GM19455 (cell line): ENCODE data around the gene HOXA5.

Experiments used
- ATAC-seq: cut with Tn5 transposase; IDR thresholded peaks from one replicate; pipeline ENCODE4 v1.9.1; 2021; ENCODE audit not compliant: unreplicated experiment

The HOXA5 gene

DNA sequence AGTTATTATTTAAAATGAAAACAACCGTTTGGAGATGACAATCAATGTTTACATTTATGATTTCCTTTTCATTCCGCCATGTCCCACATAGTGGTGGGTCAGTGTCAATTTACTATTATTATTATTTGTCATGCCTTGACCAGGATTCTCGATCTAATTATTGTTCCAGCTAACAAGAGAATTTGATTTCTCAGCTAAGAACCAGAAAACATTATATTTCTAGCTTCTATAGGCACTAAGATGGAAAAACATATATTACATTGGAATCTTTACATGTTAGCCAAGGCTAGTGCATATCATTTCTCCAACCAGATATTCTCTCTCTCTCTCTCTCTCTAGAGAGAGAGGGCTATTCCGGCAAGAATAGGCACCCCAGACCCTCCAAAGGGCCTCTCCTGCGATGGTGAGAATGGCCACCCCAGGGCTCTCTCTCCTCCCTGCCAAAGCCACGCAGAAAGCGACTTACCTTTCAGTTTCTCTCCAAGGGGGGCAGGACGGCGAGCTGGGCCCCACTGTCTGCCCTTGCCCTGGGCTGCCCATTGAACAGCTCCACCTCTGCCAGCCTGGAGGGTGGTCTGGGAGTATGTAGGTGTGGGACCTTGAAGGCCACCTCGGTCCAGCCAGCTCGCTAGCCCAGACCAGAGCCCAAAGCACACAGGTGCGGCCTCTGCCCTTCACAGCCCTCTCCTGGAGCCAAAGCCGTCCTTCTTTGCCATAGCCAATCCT, 6.5 kb upstream of the HOXA5 start:
- ATAC-seq: no peak

DNA sequence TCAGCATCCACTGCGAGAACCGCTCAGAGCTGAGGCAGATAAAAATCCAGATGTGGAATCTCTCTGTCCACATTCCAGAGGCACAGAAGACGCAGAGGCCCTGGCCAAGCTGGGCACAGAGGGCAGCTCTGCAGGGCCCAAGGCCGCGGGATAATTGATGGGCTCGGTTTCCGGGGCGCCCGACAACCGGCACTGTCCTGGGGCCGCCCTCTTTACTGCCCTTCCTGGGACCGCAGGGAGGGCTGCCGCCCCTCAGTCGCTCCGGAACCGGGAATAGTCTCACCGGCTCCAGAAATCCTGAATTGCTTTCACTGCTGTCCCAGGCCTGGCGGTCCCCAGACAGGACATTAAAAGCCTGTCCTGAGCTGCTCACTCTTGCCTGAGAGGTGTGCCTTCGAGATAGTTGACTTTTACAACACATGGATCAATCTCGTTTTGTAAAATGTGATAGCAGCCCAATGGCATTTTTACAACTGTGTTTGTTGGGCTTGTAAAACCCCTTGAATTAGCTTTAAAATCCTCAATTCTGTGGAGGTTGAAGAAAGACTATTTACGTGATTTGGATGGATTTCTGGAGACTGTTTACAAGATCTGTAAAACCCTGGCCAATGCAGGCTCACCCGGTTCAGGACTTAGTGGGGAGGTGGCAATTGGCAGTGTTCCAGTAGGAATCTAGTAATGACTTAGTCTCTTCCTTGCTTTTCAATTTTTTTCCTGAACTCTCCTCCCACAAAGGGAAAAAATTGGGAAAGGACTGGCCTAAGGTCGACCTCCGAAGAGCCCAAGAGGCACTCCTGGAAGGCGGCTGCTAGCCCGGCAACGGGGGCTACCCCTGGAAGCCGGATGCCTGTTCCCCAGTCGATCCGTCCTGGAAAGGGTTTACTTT, 5.5 kb upstream of the HOXA5 start:
- no peak for ATAC-seq

DNA sequence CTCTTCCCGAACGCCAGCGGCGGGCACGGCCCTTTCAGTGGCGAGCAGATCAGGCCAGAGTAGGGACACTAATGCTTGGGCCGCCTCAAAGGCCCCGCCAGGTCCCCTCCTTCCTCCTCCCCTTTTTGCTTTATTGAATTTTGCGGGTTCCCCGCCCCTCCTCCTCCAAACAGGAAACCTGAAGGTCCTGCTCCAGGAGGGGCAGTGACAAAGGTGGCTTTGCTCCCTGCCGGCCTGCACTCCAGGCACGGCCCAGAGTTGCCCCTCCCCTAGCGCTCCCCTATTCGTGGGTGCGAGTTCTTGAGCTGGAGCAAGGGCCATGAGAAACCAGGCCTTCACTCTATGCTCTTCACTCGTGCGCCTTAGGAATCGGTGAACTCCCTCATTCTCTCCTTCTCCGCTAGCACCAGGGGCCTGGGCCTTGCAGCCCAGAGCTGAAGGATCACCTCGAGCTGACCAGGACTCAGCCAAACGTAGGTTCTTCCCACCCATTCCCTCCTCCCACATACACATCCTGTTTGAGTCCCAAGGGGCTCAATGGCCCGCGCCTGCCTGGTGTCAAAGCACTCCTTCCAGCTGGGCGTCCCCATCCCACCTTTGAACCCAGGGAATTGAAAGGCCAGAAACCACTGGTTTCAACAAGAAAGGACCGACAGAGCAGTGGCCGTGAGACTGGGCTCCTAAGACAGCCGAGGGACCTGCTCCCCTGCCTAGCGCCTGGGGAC, 4.7 kb upstream of the HOXA5 start:
- no peak for ATAC-seq

DNA sequence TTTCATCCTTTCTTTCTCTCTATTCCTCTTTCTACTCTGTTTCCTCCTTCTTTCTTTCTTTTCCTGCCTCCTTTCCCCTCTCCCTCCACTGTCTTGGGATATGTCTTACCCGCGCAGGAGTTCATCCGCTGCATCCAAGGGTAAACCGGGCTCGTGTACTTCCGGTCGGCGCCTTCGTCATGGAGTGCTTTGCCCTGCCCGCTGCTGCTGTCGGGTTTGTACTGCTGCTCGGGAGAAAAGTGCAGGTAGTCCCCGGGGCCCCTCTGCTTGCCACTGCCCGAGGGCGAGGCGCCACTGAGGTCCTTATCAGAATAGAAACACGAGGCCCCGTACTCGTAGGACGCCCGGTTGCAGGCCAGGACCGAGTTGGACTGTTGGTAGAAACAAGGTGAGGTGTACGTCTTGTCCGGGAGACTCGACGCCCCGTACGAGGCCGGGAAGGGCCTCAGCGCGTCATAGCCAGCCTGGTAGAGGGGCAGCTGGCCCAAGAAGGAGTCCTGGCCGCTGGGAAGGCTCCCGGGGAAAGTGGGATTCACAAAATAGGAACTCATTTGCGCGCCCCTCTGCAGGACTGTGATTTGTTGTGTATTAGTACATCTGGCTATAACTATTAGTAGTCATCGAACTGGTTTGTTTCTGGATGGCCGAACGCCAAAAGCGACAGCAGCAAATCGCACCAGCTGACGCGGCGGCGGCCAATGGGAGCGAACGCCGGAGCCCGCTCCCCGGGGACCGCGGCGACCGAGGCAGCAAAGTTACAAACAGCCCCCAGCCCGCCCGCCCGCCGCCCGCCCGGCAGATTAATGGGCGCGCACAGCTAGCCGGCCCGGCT, 3.9 kb upstream of the HOXA5 start, which contains the start of gene HOXA6:
Gene HOXA6, minus strand, starts transcription at position 576 of the 832 bp plus-strand sequence. Its CDS starts 25 bp downstream, at position 551.
- ATAC-seq: no peak

DNA sequence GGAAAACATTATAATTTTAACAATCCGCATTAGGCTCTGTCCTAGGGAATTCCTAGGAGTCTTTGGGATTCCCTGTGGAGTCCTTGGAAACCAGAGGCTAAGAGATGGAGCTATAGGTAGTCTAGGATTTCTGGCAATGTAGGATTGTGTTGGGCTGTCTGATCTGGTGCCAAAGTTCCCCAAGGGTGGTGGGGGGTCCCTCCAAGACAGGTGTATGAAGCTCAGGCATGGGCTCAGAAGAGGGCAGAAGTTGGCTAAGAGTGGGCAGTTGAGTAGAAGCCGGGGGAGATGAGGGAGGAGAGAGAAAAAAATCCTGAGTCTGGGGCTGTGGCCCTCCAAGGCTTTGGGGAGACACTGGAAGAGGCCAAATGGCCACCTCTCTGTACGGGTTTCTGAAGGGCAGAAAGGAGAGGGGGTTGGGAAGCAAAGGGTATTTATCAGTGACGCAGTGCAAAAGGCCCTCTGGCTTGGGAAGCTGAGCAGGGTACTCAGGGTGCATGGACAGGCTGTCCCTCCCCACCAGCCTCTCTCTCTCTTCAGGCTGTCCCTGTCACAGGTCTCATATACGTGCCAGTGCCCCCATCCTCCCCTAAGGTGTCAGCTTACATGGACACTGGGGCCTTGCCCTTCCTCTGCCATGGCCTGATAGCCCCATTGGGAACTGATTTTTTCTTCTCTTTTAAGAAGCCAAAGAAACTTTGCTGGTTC, 3.2 kb upstream of the HOXA5 start:
- ATAC-seq: no peak

DNA sequence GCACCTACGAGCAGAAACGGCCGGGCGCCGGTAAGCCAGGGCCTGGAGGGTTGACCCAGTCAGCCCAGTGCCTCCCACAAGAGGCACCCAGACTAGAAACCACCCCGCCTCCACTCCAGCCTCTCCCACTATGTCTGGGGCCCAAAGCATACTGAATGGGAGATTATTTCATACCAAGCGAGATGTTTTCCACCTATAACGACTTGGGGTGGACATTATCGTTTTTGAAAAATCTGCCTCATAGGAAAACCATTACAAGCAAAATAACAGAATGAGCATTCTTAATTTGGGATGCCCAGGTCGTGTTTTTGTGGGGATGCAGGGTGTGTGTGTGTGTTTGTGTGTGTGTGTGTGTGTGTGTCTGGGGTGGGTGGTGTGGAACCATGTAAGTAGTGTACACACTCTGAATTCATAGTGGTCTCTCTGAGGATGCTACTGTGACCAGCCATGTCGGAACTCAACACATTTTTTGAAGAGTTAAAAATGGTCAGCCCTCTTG, 2.5 kb upstream of the HOXA5 start:
- no peak for ATAC-seq

DNA sequence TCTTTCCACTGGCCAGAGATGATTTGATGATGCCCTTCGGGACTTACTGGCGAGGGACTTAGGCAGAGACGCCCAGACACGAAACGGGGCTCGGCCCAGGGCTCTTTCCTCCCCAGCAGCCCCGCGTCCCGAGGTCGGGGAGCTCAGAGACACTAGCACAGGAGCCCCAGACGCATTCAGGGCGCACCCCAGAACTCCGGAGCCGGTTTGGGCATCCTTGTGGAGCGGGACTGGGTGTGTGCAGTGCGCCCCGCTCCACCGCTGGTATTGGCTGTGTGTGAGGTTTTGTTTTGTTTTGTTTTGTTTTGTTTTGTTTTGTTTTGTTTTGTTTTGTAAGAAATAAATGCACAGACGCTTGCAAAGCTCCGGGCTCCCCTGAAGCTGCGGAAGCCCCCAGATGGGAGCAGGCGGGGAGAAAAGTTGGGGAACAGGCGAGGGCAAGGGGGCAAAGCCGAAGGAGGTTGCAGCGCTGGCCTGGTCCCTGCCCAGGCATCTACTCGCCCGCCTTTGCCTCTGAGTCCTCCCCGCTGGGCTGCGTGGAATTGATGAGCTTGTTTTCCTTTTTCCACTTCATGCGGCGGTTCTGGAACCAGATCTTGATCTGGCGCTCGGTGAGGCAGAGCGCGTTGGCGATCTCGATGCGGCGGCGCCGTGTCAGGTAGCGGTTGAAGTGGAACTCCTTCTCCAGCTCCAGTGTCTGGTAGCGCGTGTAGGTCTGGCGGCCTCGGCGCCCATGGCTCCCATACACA, 1.9 kb upstream of the HOXA5 start:
- no peak for ATAC-seq

DNA sequence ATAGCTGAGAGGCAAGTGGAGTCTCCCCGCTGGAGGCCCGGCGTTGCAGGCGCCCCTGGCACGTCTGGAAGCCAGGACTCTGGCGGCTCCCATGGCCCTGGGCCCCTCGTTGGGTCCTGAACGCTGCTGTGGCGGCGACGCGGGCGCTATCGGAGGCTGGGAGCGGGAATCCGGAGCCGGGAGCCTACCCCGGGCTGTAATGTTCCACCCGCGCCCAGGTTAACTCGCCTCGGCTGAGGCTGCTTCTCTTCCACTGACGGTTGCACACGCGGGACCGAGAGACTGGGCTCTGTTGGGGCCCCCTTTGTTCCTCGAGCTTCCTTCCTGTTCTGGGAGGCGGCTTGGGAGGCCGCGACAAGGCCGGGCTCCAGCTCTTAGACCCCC, 1.3 kb upstream of the HOXA5 start:
- no peak for ATAC-seq

DNA sequence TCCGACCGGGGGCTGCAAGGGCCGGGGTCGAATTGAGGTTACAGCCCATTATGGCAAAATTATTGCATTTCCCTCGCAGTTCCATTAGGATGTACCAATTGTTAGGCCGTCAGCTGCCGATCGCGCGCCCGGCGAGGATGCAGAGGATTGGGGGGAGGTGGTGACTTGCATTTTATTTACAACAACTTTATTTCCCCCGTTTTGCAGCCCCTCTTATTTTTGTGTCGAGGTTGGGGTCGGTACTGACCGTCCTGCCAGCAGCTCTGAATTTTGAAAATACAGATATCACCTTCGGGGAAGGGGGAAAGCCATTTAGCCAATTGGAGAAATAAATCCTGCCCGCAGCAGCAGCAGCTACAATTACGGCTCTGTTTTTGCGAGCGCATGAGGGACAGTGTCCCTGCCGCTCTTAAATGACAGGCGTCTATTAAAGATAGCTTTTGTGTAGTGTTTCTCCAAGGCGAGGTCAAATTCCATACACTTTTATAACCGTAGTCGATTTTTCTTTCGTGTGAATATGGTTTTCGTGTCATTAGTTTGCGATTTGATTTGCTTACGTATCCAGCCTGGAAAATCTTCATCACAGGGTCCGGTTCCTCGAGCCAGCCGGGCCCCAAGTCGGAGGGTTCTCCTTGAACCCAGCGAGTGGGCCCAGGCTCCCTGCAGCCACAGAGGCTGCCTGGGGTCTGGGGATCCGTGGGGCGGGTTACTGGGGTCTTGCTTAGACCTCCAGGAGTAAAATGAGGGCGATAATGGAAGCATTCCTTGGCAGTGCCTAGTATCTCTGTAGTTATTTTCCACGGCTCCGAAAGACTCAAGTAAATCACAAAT, 684 bp upstream of the HOXA5 start:
- no peak for ATAC-seq

DNA sequence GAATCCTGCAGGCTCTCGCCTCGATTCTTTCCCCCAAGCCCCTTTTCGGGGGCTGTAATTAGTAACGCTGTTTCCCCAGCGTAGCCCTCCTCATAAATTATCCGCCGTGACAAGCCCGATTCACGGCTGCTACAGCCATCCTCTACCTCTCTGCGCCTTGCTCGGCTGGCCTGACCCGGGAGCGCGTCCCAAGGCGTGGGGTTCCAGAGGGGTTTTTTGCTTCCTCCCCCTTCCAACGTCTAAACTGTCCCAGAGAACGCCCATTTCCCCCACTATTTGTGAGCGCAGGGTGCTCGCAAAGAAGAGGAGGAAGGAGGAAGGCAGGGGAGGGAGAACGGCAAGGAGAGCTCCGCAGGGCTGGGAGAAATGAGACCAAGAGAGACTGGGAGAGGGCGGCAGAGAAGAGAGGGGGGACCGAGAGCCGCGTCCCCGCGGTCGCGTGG, 880 bp downstream of the HOXA5 start:
- no peak for ATAC-seq

DNA sequence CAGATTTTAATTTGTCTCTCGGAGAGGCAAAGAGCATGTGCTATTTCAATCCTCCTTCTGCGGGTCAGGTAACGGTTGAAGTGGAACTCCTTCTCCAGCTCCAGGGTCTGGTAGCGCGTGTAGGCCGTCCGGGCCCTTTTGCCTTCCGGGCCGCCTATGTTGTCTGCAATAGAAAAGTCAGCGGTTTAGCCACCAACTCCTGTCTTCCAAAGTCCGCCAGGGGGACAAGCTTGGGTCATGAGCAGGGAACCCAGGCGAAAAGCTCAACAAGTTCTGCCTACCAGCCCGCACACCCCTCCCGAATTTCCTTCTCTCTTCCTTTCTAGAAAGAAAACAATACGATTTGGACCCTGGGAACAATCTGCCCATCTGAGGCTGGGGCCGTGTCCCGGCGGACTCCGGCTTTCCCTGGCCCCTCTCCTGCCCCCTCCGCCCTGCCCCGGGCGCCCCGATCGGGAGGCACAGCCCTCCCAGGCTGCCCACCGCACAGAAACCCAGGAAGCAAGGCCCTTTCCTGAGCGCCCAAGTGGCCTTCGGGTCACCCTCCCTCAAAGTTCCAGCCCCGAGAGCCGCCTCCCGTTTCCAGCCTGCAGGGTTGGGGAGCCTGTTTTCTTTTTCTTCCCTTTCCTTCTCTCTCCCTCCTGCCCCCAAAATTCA, 1.4 kb downstream of the HOXA5 start:
- ATAC-seq: no peak

DNA sequence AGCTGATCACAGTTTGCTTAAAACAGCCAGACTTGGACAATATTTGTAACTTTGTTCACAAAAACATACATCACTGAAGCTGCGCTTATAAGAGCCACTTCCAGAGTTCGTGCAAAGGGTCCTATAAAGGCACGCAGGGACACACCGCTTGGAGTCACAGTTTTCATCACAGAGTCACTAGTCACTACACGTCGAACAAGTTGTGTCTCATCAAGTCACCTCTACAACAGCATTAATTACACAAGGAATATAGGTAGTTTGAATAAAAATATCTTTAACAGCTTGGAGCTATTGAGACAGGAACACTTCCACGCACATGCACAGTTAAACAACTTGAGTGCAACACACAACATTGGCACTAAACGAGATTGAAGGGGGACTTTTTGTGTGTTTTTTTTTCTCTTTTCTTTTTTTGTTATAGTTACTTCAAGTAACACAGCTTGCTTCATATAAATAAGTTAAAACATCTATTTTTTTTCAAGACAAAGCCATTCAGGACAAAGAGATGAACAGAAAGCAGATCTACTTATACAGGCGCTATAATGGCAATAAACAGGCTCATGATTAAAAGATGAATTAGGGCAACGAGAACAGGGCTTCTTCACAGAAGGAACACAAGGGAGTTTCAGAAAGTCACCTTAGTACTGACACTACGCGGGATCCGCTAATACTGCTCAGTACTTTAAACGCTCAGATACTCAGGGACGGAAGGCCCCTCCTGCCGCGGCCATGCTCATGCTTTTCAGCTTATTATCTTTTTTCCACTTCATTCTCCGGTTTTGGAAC, 2.2 kb downstream of the HOXA5 start:
- ATAC-seq: no peak

DNA sequence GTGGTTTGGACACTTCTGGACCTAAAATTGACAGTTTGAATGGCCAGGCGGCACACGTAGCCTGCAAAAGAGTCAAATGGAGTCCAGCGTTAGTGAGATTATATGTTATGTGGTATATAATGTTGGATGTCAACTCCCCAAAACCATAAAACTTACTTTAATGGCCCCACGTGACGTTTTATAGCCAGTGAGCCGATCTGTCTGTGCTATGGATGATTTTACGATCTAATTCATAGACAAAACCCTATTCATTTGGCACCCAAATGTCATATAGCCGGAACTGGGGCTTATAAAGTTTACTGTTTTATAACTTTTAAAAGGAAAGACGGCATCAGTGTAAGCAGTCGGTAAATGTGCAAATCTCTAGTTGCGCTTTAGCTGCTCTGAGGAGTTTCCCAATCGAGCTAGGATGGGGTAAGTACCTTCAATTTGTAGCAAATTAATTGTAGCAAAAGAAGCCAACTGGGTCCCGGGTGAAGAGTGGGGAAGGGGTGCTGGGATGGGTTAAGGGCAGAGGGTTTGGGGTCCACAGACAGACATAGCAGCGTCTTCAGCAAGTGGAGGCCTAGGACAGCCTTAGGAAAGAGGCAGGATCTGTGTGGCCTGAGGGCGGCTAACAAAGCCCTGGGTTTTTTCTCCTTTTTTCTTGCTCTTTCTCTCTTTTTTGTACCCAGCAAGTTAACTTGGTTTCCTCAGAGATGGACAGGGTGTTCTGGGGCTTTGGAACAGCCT, 3.2 kb downstream of the HOXA5 start:
- ATAC-seq: no peak

DNA sequence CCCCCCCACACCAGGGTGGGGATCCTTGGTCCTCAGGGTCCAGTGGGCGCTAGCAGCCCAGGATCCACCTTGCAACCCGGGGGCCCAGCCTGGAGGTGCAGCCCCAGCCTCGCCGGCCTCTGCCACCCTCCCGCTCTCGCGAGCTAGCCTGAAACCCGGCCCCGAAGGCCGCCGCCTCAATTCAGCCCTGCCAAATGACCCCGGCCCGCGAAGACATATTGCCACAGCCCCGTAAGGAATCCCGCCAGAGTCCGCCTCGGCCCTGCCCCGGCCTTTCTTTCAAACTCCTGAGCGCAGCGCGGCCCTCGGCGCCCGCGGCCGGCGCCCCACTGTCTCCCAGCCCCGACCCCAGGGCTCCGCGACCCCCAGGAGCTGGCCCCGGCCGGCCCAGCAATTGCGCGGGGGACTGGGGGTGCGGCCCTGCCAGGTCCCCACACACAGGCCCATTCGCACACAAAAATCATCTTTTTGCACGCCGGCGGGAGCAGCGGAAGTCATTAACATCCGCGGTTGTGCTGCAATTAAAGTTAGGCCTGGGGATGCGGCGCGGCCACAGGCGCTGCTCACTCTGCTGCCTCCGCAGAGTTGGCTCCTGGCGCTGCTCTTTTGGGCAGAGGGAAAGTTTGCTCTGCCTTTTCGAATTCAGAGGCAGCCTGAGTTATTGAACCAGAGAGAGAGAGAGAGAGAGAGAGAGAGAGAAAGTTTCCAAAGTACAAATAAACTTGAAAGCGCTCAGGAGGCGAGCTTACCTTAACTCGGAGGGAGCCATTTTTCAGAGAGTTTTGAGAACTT, 4.0 kb downstream of the HOXA5 start:
- no peak for ATAC-seq

DNA sequence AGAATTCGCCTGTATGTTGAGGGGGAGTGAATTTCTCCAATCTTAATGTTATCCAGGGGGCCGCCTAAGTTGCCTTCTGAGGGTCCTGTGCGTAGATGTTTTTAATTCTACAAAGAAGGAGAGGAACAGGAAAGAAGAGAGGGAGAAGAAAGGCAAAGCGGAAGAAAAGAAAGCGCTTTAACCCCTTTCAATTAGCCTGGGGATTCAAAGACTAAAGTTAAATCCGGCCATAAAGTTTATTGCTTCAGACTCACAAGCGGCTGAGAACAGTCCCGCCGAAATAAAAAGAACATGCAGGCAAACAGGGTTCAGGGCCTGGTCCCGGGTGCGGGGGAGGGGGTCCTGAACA, 4.5 kb downstream of the HOXA5 start:
- no peak for ATAC-seq

DNA sequence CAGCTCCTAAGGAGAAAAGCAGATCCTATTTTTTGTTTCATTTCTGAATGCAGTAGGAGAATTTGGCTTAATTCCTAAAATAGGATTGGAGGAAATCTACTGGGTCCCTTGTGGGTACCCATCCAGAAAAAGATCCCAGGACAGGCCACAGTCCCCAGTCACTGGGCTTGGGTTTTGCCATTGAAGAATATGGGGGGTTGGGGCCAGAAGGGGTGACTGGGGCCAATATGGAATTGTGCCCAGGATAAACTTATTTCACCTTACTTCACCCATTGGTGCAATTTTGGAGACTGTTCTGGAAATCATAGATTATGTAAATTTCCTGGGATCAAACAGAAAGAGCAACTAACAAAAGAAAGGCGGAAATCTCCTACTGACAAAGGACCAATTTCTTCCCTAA, 5.0 kb downstream of the HOXA5 start:
- no peak for ATAC-seq
